Smooth muscle cell (in vitro differentiated cells): ENCODE measurements around the gene VWC2. TPM values are rescaled to one million over a fixed set of nuclear protein-coding genes. Genes with fewer than 3 reads are reported as not detected.

ENCODE experiments used
- DNase-seq: peaks from one replicate; lab custom pipeline; 2025; ENCODE audit not compliant: unreplicated experiment; lab: John Stamatoyannopoulos, UW
- H2AFZ ChIP-seq: fragments of 200-600 bp; sonication (generic); 2 replicates; pipeline ENCODE4 v1.6.0; 2016; ENCODE audit warnings: antibody characterized with exemption, low read depth, mild to moderate bottlenecking
- H3F3A ChIP-seq: fragments of 200-600 bp; sonication (generic); 2 replicates; pipeline ENCODE4 v1.6.0; 2017; ENCODE audit warnings: antibody characterized with exemption, low read depth
- H3K27ac ChIP-seq: fragments of 200-600 bp; sonication (generic); 2 replicates; pipeline ENCODE4 v1.5.1; 2016; ENCODE audit warnings: low read depth, mild to moderate bottlenecking
- H3K27me3 ChIP-seq: fragments of 200-600 bp; sonication (generic); 2 replicates; pipeline ENCODE4 v1.6.1; 2016; ENCODE audit warnings: low read depth, mild to moderate bottlenecking
- H3K36me3 ChIP-seq: fragments of 200-600 bp; sonication (generic); 2 replicates; pipeline ENCODE4 v1.5.1; 2016; ENCODE audit warnings: low read depth
- H3K4me1 ChIP-seq: fragments of 200-600 bp; sonication (generic); 2 replicates; pipeline ENCODE4 v1.5.1; 2016; ENCODE audit warnings: low read depth
- H3K4me2 ChIP-seq: fragments of 200-600 bp; sonication (generic); 2 replicates; pipeline ENCODE4 v1.6.0; 2016; ENCODE audit warnings: mild to moderate bottlenecking
- H3K4me3 ChIP-seq: fragments of 200-600 bp; sonication (generic); 2 replicates; pipeline ENCODE4 v1.5.1; 2016; ENCODE audit warnings: mild to moderate bottlenecking
- H3K79me2 ChIP-seq: fragments of 200-600 bp; sonication (generic); 2 replicates; pipeline ENCODE4 v1.6.0; 2016; ENCODE audit warnings: low read depth, mild to moderate bottlenecking
- H3K9ac ChIP-seq: fragments of 200-600 bp; sonication (generic); 2 replicates; pipeline ENCODE4 v1.6.0; 2016; ENCODE audit warnings: low read depth
- H3K9me3 ChIP-seq: fragments of 200-600 bp; sonication (generic); replicated peaks from 2 replicates; pipeline ENCODE4 v1.5.1; 2016; ENCODE audit warnings: low read depth
- H4K20me1 ChIP-seq: fragments of 200-600 bp; sonication (generic); 2 replicates; pipeline ENCODE4 v1.6.0; 2016; ENCODE audit warnings: low read depth
- CTCF ChIP-seq: fragments of 200-600 bp; sonication (generic); IDR thresholded peaks from 2 replicates; pipeline ENCODE4 v1.5.1; 2017; ENCODE audit warnings: borderline replicate concordance, mild to moderate bottlenecking, antibody characterized with exemption; ENCODE audit not compliant: insufficient read depth, poor library complexity, severe bottlenecking
- WGBS: methylation state at CpG from one replicate; pipeline ENCODE4 v1.1.7; 2016; ENCODE audit warnings: low lambda C conversion rate; 5-methylcytosine and 5-hydroxymethylcytosine counted together
- polyA plus RNA-seq: library from polyadenylated mRNA; unstranded; fragments of >200 nt; fragmentation: Nextera tagmentation; extraction: Ambion mirVana; gene quantifications from 2 replicates; pipeline ENCODE4 v1.2.1, GENCODE V29; 2016
- total RNA-seq: library from RNA; depleted of rRNA; stranded (reverse); fragments of >200 nt; gene quantifications from 2 replicates; pipeline ENCODE4 v1.2.3, GENCODE V29; 2014

The VWC2 gene
- total and polyA plus RNA-seq, 2 experiments from 2014 or later, result not detected

- H3K4me2 ChIP-seq, result no peak overlapping the region
- WGBS, result 1% methylated on average over 2 of the region's 2 CpGs
- H3K79me2 ChIP-seq, result no peaks in the 10 kb centered on the region
- no peaks in the 10 kb centered on the region for H4K20me1 ChIP-seq
- no peaks in the 10 kb centered on the region for H3K9me3 ChIP-seq
- peaks cover 66% of the 10 kb centered on the region for H3K27me3 ChIP-seq
- no peaks in the 10 kb centered on the region for H3F3A ChIP-seq
- no peak overlapping the region for H3K9ac ChIP-seq
- no peak overlapping the region for H3K4me3 ChIP-seq
- DNase-seq, result no peak
- peaks cover 18% of the 10 kb centered on the region for H3K4me1 ChIP-seq
- no peak overlapping the region for H3K27ac ChIP-seq
- H3K36me3 ChIP-seq, result no peaks in the 10 kb centered on the region
- peak; percentile 23 for TF ChIP-seq CTCF
- H2AFZ ChIP-seq, result no peak overlapping the region
Measured at GRCh38 chr7:49776994-49777393, 3.6 kb downstream of the VWC2 start.

- no peak overlapping the region for H3K4me3 ChIP-seq
- no peaks in the 10 kb centered on the region for H3F3A ChIP-seq
- no peak overlapping the region for H3K4me2 ChIP-seq
- TF ChIP-seq CTCF, result no peak
- H3K36me3 ChIP-seq, result no peaks in the 10 kb centered on the region
- 57% methylated on average over 3 of the region's 3 CpGs for WGBS
- no peak overlapping the region for H3K9ac ChIP-seq
- peaks cover 18% of the 10 kb centered on the region for H3K4me1 ChIP-seq
- no peaks in the 10 kb centered on the region for H3K79me2 ChIP-seq
- H3K27ac ChIP-seq, result no peak overlapping the region
- H3K9me3 ChIP-seq, result no peaks in the 10 kb centered on the region
- DNase-seq, result no peak
- H3K27me3 ChIP-seq, result peaks cover 48% of the 10 kb centered on the region
- H2AFZ ChIP-seq, result no peak overlapping the region
- no peaks in the 10 kb centered on the region for H4K20me1 ChIP-seq
Measured at GRCh38 chr7:49778731-49779270, 5.4 kb downstream of the VWC2 start.

- no peak overlapping the region for H3K4me3 ChIP-seq
- peaks cover 29% of the 10 kb centered on the region for H3K27me3 ChIP-seq
- H3K4me1 ChIP-seq, result peaks cover under 1% of the 10 kb centered on the region
- no peak overlapping the region for H3K4me2 ChIP-seq
- WGBS, result 92% methylated on average over 1 of the region's 1 CpG
- H3K36me3 ChIP-seq, result no peaks in the 10 kb centered on the region
- no peaks in the 10 kb centered on the region for H3K79me2 ChIP-seq
- no peaks in the 10 kb centered on the region for H4K20me1 ChIP-seq
- no peak for TF ChIP-seq CTCF
- no peak for DNase-seq
- H3K9me3 ChIP-seq, result no peaks in the 10 kb centered on the region
- no peaks in the 10 kb centered on the region for H3F3A ChIP-seq
- H3K27ac ChIP-seq, result no peak overlapping the region
- no peak overlapping the region for H2AFZ ChIP-seq
- no peak overlapping the region for H3K9ac ChIP-seq
Measured at GRCh38 chr7:49780953-49781352, 7.5 kb downstream of the VWC2 start.

- WGBS, result 90% methylated on average over 1 of the region's 1 CpG
Measured at GRCh38 chr7:49781996-49782395, 8.6 kb downstream of the VWC2 start.

More at GRCh38 chr7:49781996-49782395, 8.6 kb downstream of the VWC2 start:
- Histone ChIP-seq H3K27me3 (peaks cover 21% of the 10 kb centered on the region), H3K9ac (no peak overlapping the region), H2AFZ (no peak overlapping the region), H3K4me2 (no peak overlapping the region), H3K27ac (no peak overlapping the region), H3K9me3 (no peaks in the 10 kb centered on the region), H3K4me3 (no peak overlapping the region), H3K36me3 (no peaks in the 10 kb centered on the region), H3K4me1 (no peaks in the 10 kb centered on the region), H3F3A (no peaks in the 10 kb centered on the region), H4K20me1 (no peaks in the 10 kb centered on the region), H3K79me2 (no peaks in the 10 kb centered on the region)
- no peak for TF ChIP-seq CTCF
- no peak for DNase-seq
